NCI-H510A (cell line): ENCODE measurements around the gene RNF220.

Experiments
- DNase-seq: peaks from one replicate; lab custom pipeline; 2025; lab: John Stamatoyannopoulos, UW

The RNF220 gene

DNA sequence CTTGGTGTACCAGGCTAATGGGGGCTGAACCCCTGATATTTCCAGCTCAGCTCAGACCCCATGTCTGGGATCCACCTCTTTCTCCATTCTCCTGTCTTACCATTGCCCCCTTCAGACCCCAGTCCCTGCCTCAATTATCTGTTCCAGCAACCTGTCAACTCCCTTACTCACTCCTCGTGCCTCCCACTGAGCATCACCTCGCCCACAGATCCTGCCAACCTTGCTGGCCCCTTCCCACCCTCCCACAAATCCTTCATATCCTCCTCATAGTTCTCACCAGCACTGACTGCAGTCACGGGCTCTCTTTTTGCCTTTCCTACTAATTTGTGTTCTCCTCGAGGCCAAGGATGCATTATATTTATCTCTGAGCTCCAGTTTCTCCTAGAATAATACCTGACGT is 206.4 kb downstream of the RNF220 start:
- no peak for DNase-seq

DNA sequence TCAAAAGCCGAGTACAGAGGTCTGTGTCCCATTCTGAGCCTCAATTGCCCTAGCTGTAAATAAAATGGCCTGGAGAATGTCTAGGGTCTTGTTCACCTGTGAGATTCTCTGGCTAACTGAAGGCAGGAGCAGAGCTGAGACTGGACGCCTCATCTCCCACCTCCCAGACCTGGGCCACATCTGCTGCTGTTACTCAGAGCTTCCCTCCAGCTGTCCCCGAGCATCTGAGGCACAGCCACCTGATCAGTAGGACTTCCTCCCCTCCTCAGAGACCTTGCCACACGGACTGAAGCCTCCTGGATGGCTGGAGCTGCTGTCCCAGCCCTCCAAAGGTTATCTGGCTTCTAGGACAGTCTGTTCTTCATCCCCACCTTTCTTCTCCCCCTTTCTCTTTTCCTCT is 206.8 kb downstream of the RNF220 start:
- DNase-seq: no peak

DNA sequence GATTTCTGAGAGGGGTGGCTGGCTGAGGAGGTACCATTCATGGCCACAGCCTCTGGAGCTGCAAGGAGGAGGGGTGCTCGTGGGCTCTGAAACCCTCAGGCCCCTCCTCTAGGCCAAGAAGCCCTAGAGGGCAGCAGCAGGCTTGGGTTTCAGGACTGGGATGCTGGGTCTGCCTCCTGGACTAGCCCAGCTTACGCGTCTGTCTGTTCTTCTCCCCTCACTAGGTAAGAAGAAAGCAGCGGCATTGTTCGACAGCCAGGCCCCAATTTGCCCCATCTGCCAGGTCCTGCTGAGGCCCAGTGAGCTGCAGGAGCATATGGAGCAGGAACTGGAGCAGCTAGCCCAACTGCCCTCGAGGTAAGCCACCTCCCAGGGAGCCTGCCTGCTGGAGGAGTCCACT is 208.9 kb downstream of the RNF220 start:
- no peak for DNase-seq

DNA sequence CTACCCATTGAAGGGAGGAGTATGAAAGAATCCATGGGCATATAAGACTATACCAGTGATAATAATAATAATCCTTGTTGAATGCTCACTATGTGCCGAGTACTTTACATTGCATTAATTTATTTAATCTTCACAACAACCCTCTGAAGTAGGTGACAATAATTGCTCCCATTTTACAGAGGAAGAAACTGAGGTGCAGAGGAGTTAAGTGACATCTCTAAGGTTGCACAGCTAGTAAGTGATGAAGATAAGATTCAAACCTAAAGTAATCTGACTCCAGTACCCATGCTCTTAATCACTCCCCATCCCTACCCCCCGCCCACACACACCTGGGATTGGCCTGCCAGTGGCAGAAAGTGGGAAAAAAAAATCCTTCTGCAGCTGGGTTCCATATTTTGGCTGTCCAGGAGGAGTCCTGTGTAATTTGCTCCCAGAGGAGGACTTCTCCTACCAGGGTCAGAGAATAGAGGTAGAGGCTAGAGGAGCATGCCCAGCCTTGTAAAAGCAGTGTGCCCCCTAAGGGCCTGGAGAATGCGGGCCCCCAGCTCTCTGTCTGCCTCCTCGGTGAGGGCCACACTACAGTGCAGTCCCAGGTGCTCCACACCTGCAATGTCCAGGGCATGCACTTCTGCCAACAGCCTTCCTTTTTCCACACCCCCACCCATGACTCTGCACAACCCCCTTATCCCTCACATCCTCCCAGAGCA is 211.4 kb downstream of the RNF220 start:
- DNase-seq: no peak

DNA sequence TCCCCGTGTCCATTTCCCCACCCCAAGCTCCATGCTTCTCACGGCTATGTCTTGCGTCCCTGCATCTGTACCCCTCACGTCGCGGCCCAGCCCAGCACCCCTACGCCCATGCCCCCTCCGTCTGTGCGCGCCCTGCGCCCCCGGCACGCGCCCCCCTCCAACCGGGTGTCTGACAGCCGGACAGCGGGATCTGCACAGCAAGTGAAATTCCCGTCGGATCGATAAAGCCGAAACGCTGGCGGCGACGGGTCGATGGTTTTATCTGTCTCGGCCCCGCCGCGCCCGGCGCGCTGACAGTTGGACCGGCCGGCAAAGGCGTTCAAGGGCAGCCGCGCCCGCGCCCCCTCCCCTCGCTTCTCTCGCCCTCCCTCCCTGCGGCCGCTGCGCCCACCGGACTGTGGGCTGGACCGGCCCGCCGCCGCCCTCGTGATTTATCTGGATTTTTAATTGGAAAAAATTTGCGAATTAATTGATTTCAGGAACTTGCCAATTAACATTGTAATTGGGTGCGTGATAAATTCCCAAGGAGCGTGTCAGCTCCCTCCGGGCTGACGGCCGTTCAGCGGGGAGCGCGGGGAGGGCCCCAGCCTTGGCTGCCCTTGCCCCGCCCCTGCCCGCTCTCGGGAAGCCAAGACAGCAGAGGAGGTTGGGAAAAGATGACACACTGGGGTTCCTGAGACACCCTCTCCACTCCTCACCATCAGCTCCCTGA is 212.1 kb downstream of the RNF220 start:
- DNase-seq: no peak

DNA sequence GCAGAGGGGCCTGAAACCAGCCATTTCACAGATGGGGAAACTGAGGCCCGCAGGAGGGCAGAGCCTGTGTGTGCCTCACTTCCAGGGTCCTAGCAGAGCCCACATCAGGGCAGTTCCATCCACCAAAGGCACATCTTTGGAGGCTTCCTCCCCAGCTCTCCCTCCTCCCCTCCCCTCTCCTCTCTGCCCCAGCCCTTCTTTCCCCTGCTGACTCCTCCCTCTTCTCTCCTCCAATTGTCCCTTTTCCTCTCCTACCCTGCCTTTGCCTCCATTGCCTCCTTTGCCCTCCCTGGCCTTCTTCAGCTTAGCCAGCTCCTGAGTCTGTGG is 212.6 kb downstream of the RNF220 start:
- no peak for DNase-seq

DNA sequence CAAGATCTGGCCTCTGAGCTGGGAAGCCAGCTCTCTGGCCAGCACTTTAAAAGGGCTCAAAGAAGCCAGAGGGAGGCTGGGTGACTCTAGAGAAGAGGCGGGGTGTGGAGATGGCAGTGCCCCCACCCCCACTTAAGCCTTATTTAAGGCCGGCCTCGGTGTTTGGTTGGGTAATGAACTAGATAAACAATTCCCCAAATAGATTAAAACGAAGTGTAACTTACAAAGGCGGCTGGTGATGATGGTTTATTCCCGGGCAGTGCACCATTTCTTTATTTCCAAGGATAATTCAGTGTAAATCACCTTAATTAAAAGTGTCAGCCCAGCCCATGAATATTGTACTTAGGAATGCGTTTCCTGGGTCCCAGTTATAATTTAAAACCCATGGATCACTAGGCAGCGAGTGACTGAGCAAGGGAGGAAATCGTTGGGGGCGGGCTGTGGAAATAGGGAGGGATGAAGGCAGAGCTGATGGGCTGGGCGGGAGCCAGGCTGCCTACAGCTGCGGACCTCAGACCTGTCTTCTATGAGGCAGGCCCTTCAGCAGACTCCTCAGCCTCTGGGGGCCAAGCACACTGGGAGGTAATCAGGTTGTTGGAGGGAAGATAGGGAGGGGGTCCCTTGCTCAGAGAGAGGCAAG is 214.3 kb downstream of the RNF220 start:
- no peak for DNase-seq

DNA sequence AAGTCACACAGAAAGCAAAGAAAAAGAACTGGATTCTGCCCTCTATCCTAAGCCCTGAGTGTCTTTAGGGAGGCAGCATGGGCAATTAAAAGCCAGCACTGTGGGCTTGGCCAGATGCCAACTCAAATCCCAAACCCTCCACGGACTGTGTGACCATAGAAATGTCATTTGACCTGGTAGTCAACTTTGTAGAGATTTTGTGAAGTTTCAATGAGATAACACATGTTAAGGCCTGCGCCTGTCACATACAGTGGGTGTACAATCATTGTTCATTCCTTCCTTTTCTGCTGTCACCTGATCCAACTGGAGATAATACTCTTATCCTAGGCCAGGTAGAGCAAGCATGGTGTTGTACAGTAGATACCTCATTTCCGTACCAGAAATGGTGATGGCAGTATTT is 215.0 kb downstream of the RNF220 start:
- no peak for DNase-seq

DNA sequence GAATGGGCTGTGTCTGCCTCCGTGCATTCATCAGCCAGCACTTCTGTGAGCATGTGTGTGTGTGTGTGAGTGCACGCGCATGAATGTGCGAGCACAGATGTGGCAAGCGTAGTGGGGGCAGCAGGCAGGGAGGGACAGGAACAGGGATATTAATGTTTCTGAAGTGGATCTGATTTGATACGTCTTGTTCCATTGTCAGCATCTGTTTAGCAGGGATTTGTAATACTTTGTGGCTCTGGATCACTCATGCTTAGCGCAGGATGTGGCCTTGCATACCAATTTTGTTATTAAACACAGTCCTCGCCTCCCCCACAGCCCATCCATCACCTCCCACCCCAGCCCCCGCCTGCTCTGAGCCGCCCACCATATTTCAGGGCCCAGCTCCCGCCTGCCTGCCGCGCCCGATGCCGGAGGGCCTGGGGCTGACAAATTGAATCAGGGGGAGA is 216.8 kb downstream of the RNF220 start:
- DNase-seq: no peak

DNA sequence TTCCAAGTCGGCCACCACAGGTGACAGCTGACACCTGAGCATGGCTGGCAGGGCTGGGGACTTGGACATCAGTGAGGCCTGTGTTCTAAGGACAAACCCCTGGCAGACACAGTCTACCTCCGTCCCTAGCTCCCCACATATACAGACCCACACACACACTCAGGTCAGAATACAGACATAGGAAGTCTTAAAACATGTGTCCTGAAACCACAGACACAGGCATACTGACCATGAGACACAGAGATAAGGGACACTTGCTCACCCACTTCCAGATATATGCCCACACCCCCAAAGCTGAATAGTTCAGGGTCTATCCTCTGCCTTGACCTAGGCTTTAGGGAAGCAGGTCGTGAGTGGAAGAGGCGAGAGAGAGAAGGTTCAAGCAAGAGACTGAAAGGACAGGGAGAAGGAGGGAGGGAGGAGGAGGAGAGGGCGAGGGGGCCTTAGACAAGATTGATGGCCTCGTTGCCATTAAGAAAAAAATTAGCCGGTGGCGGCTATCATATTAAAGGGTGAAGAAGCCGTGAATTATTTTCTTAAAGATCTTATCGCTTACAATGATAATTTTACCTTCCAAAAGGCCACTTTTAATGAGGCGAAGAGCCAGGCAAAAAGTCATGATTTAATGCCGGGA is 219.3 kb downstream of the RNF220 start:
- no peak for DNase-seq

DNA sequence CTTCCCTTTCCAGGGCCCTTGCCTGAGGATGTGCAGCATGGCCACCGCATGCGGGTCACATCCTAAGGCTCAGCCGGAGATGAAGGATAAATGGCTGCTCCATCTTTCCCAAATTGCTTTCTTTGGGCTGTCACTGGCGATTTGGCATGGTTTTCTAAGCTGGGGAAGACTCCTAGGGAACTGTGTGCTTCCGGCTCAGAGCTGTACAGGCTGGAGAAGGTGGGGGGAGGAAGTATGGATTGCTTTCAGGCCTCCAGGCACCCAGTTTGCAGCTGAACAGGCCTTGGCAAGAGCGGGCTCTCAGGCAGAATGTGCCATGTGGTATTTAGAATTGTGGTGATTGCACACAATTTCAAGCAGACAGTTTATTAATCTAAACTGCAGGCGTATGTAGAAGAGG is 220.3 kb downstream of the RNF220 start:
- DNase-seq: no peak

DNA sequence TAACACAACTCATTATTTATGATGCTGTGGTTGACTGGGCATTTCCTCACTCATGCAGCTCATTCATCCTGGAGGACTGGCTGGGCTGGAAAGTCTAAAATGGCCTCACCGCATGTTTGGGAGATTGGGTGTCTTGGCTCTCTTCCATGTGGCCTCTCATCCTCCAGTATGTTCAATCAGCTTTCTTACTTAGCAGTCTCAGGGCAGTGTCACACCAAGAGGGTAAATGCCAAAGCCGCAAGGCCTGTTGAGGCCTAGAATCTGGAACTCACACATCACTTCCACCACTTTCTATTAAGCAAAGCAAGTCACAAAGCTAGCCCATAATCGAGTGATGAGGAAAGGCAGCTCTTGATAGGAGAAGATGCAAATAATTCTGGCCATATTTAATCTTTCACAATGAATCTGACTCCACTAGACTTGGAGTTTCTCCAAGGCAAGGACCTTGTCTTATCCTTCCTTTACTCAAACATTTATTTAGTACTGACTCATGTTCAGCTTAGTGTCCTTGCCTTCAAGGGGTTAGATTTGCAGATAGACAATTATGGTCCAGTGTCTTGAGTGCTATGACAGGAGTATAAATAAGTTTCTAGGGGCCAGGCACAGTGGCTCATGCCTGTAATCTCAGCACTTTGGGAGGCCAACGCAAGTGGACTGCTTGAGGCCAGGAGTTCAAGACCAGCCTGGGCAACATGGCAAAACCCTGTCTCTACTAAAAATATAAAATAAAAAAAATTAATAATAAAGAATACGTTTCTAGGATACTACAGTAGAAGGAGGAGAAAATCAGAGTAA is 224.1 kb downstream of the RNF220 start:
- no peak for DNase-seq

DNA sequence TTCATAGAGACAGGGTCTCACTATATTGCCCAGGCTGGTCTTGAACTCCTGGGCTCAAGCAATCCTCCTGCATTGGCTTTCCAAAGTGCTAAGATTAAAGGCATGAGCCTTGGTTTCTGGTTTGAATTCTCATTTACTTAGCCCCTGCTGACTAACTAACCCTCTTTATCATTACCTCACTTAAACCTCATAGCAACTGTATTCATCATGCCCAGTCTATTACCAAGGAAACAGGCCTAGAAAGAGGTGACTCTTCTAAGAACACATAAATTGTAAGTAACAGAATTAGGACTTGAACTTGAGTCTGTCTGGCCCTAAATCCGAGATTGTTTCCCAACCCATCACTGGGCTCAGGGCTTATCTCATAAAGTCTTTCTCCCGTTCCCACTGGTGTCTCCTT is 225.1 kb downstream of the RNF220 start:
- DNase-seq: no peak

DNA sequence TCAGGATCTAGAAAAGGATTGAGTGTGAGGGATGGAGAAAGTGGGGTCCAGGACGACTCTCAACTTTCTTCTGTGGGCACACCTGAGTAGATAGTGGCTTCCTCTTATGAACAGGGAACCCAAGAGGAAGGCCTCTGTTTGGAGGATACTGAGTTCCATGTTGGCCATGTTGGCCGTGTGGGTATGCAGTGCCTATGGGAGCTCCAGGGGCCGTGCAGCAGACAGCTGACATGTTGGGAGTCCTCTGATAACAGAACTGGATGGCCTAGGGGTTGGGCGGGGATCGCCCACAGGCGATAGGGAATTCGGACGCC is 226.2 kb downstream of the RNF220 start:
- no peak for DNase-seq

DNA sequence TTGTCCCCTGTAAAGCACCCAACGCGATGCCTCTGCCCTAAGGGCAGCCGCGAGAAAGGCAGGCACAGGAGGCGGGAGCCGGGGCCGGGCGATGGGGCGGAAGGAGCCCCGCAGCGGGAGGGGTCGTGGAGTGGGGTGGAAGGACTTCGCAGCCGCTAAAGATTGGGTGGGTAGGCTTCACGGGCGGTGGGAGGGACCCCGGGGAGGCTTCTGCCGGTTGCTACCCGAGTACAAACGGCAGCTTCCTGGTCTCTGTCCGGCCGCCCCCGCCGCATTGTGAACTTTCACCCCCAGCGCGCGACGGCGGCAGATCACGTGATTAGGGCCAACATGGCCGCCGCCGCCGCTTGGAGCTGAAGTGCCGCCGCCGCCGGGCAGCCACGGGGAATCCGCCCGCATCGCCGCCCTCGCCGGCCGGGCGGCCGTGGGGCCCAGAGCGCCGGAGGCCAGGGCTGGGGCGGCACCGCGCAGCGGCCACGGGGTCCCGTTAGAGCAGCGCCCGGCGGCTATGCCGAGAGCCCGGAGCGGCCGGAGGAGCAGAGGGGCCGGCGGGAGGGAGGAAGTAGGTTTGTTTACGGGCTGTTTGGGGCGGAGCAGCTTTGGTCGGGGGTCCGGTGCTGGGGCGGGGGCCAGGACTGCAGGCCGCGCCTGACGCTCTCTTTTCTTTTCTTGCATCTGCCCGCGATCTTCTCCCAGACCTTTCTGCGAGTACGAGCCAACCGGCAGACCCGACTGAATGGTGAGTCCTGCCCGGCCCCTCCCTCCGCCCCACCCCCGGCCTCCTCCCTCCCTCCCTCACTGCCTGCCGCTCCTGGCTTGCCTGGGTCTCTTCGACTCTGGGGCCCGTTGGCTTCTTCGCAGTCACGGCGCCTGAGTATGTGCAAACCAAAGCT is 226.8 kb downstream of the RNF220 start:
- peak; percentile 78 for DNase-seq

DNA sequence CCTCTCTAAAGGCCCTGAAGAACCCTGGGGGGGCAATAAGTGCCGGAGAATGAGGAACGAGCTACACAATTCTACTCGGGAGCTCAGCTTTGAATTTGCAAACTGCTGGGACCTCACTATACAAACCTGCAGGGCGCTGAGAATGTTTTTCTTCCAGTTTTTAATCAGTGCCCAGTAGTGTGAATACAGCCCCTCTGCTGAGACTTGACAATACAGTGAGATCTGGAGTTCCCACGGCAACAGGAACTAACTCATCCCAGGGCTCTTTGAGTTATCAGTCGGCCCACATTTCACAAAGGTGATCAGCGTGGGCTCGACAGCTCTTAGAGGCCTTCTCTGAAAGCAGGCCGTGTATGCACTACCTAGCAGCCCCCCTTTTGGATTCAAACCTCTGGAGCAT is 227.5 kb downstream of the RNF220 start:
- no peak for DNase-seq

DNA sequence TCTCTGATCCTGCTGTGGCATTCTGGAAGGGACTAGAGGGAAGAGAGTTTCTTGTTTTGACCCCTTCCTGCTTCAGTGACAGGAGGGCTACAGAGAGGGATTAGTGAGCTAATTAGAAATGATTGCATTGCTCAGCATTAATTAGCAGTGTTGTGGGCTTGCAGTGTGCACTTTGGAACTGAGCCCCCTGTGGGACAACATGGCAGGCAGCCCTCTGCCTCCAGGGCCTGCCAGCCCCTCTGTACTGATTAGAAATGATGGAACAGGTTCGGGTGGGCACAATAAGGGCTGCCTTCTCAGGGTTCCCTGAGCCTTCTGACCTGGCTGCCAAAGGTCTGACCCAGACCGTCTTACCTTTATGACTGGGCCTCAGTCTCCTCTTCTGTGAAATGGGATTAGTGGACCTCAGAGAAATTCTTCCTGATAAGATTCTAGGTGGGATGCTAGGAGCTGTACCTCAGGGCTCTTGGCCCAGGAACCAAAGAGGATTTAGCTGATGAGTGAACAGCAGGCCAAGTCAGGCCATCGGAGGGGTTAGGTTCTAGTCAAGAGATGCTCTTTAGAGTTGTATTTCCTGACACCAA is 229.6 kb downstream of the RNF220 start:
- DNase-seq: no peak

DNA sequence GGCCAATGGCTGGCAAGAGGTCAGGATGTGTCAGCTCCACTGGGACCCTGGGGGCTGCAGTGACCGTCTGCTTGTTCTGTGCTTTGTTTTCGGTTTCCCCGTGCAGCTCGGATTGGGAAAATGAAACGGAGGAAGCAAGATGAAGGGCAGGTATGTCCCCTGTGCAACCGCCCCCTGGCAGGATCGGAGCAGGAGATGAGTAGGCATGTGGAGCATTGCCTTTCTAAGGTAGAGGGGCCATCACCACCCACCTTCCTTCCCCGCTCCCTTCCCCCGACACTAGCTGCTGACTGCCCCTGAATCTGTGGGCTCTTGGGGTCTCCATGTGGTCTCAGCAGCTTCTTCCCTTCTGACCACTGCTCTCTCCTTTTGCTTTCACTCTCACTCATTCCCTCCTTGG is 230.4 kb downstream of the RNF220 start:
- DNase-seq: no peak

DNA sequence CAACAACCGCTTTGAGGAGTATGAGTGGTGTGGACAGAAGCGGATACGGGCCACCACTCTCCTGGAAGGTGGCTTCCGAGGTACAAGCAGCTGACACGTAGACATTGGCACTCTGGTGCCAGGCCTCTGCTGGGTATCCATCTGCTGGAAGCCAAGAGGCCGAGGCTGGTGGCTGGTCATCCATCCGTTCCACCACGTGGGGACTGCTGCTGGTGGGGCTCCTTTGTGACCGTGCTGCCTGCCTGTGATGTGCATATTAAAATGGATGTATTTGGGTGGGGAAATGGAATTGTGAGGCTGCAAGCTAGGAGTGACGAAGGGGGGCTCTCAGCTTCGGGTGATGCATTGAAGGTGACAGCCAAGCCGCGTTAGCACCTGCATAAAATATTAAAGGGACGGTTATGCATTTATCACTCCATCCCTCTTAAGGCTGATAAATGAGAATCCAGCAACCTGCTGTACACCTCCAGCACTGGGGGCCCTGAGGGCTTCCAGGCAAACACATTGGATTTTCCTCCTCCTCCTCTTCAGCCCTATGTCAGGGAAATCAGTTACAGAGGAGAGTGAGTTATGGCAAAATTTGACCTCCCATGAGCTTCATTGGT is 231.1 kb downstream of the RNF220 start:
- no peak for DNase-seq
